Colonic mucosa (tissue), 4 donors: Measurements from ENCODE around the gene GSK3B. TPM values are rescaled to one million over a fixed set of nuclear protein-coding genes. Genes with fewer than 3 reads are reported as not detected.

Source experiments
- DNase-seq: peaks from one replicate; pipeline ENCODE4 v3.0.0-alpha.2; 2020
- H3K27ac ChIP-seq: fragments of 200-600 bp; one replicate; pipeline ENCODE4 v1.8.0; 2021
- H3K27me3 ChIP-seq: fragments of 200-600 bp; one replicate; pipeline ENCODE4 v1.8.0; 2021
- H3K36me3 ChIP-seq: fragments of 200-600 bp; one replicate; pipeline ENCODE4 v1.8.0; 2021
- H3K4me1 ChIP-seq: fragments of 200-600 bp; one replicate; pipeline ENCODE4 v1.8.0; 2021; ENCODE audit warnings: mild to moderate bottlenecking
- H3K4me3 ChIP-seq: fragments of 200-600 bp; one replicate; pipeline ENCODE4 v1.8.0; 2021
- H3K9ac ChIP-seq, 2 donors: one replicate each; pipeline ENCODE4 v1.7.0; 2013; ENCODE audit warnings: control low read depth in 2 of 2, low read depth in 2 of 2, low read length in 2 of 2
- H3K9me3 ChIP-seq: fragments of 200-600 bp; one replicate; pipeline ENCODE4 v1.8.0; 2021
- intact Hi-C: fragments of 100-400 bp; cut with DNase I; formaldehyde crosslinking; loops from one replicate; pipeline ENCODE4 v1.14.1; 2022
- total RNA-seq, 2 donors: library from RNA; stranded (reverse); fragmentation: NEBNext Ultra II Directional in 1 of 2; extraction: Animal tissue kit (Norgen Biotek cat#: 25700) in 1 of 2; gene quantifications; one replicate each; pipeline ENCODE4 v1.2.1, GENCODE V29; 2021
- TF ChIP-seq, protein P1 (sequence below): fragments of 200-600 bp; IDR thresholded peaks from one replicate; pipeline ENCODE4 v1.8.0; 2022; ENCODE audit warnings: antibody characterized with exemption, mild to moderate bottlenecking
- donor health status: healthy.
- donor health status: DM: no; HTN: no; CAD: no.
- donor health status: DM: no; HTN: no; CAD: no.

The GSK3B gene
- total RNA-seq, 2 donors from 2014 or later = 34.4 to 43.6 TPM

DNA sequence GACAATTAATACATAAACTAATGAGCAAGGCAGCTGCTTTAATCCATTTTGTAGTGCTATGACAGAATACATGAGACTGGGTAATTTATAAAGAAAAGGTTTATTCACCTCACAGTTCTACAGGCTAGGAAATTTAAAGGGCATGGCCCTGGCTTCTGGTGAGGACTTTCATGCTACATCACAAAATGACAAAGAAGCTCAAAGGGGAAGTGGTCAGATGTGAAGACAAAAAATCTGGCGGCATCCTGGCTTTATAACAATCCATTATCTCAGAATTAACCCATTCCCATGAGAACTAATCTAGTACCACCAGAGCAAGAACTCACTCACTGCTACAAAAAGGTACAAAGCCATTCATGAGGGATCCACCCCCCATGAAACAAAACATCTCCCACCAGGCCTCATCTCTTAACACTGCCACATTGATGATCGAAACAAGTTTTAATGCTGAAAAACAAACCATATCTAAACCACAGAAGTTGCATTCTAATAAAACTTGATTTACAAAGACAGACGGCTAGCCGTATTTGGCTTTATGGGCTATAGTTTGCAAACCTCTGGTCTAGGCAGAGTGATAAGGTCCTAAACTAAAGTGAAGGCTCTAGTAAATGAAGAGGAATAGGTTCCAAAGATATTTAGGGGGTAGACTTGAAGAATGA, 44.2 kb downstream of the GSK3B start:
- H3K4me1 ChIP-seq = peaks cover 4% of the 10 kb centered on the region
- no peak overlapping the region for H3K27ac ChIP-seq
- TF ChIP-seq, protein P1, sequence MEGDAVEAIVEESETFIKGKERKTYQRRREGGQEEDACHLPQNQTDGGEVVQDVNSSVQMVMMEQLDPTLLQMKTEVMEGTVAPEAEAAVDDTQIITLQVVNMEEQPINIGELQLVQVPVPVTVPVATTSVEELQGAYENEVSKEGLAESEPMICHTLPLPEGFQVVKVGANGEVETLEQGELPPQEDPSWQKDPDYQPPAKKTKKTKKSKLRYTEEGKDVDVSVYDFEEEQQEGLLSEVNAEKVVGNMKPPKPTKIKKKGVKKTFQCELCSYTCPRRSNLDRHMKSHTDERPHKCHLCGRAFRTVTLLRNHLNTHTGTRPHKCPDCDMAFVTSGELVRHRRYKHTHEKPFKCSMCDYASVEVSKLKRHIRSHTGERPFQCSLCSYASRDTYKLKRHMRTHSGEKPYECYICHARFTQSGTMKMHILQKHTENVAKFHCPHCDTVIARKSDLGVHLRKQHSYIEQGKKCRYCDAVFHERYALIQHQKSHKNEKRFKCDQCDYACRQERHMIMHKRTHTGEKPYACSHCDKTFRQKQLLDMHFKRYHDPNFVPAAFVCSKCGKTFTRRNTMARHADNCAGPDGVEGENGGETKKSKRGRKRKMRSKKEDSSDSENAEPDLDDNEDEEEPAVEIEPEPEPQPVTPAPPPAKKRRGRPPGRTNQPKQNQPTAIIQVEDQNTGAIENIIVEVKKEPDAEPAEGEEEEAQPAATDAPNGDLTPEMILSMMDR = no peak
- intact Hi-C loops = no loop called here
- H3K9ac ChIP-seq = no peak overlapping the region
- no peak overlapping the region for H3K4me3 ChIP-seq
- H3K27me3 ChIP-seq = no peaks in the 10 kb centered on the region
- H3K36me3 ChIP-seq = no peaks in the 10 kb centered on the region
- no peaks in the 10 kb centered on the region for H3K9me3 ChIP-seq
- no peak for DNase-seq

DNA sequence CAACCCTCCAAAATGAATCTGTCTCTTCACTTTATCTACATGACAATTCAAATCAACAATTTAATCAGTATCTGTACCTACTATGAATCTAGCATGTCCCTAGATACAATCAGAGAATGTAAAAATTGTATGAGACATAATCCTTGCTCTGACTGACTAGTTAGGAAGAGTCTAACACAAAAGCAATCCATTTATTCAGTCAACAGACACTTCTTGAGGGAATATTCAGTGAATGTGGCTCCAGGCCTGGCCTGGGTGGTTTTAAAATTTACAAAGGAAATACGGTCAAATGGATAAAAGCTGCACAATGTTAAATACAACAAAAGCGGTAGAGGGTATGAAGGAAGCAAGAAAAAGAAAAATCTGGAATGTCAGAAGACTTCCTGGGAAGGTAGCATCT, 45.2 kb downstream of the GSK3B start:
- no peak for DNase-seq
- Histone ChIP-seq H3K9me3 (no peaks in the 10 kb centered on the region), H3K27ac (no peak overlapping the region), H3K27me3 (no peaks in the 10 kb centered on the region), H3K4me3 (no peak overlapping the region), H3K4me1 (peaks cover 4% of the 10 kb centered on the region), H3K36me3 (no peaks in the 10 kb centered on the region), H3K9ac (no peak overlapping the region)
- intact Hi-C loops = no loop called here
- TF ChIP-seq, protein P1 = no peak

DNA sequence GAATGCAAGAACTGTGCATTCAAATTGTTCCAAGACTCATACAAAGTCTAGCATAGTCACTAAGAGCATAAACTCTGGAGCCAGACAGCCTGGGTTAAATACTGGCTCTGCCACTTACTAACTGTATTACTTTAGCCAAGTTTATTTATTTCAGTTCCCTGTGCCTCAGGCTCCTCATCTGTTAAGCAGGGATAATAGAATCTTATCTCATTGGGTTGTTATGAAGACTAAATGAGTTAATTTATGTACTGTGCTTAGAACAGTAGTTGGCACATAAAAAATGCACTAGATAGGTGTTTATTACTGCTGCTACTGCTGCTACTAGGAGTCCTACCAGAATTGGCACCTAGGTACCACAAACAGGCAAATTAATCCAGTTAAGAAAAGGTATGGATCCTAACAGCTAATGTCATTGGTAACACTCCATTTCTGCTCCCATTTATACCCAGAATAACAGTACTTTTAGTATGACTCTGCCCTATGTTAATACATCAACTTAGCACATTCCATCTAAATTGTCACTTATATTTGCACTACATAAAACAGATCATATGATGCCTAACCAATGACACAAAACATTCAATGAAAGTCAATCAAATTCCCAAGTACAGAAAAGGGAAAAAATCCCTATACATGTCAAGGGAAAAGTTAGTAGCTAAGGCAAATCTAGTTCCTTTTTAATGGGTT, 45.7 kb downstream of the GSK3B start:
- TF ChIP-seq, protein P1 = no peak
- intact Hi-C loops = no loop called here
- H3K27me3 ChIP-seq = no peaks in the 10 kb centered on the region

DNA sequence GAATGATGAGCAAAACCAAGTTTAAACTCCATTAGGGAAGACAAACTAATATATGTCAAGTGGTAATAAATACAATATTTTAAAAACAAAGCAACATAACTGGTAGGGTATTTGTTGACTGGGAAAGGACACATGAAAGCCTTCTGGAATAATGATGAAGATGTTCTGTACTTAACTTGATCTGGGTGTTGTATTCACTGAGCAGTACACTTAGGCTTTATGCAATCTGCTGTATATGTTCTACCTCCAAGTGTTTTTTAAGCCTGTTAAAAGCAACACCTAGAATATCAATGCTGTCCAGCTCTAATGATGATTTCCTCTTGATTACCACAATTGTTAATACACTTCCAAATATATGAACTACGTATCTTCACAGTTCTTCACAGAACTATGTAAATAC, 46.6 kb downstream of the GSK3B start:
- Histone ChIP-seq H3K4me1 (peaks cover 4% of the 10 kb centered on the region), H3K4me3 (no peak overlapping the region), H3K27me3 (no peaks in the 10 kb centered on the region), H3K9me3 (no peaks in the 10 kb centered on the region), H3K27ac (no peak overlapping the region), H3K36me3 (no peaks in the 10 kb centered on the region), H3K9ac (no peak overlapping the region)
- TF ChIP-seq, protein P1 = no peak
- intact Hi-C loops = no loop called here
- no peak for DNase-seq

More for the DNA sequence above, 45.7 kb downstream of the GSK3B start:
- Histone ChIP-seq H3K4me1 (peaks cover 4% of the 10 kb centered on the region), H3K4me3 (no peak overlapping the region), H3K9me3 (no peaks in the 10 kb centered on the region), H3K36me3 (no peaks in the 10 kb centered on the region), H3K9ac (no peak overlapping the region), H3K27ac (no peak overlapping the region)
- no peak for DNase-seq

DNA sequence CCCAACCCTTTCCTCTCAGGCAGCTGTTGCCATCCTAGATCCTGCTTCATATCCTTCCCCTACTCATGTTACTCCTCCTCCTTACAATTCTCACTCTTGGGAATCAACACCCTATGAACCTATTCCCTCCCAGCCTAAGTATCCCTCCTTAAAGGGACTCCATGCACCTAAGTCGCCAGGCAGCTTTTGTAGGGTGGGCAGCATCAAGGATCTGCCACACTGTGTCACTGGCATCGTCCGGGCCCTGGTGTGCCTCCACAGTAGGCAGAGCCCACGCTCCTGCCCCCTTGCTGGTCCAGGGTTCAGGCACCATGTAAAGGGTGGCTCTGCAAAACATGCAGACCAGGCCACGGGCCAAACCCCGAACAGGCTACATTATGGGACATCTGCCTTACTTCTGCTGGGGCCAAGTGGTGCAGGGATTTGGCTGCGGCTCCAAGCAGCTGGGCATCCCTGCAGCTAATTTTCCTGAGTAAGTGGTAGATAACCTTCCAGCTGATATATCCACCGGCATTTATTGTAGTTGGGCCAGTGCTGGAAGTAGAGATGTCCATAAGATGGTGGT, 53.4 kb downstream of the GSK3B start:
- no peak for DNase-seq
- TF ChIP-seq, protein P1 = no peak
- H3K4me3 ChIP-seq = no peak overlapping the region
- intact Hi-C loops = no loop called here
- no peaks in the 10 kb centered on the region for H3K36me3 ChIP-seq
- no peaks in the 10 kb centered on the region for H3K4me1 ChIP-seq
- H3K27ac ChIP-seq = no peak overlapping the region
- no peaks in the 10 kb centered on the region for H3K27me3 ChIP-seq
- H3K9me3 ChIP-seq = no peaks in the 10 kb centered on the region
- H3K9ac ChIP-seq = no peak overlapping the region
